HepG2 (cell line): ENCODE measurements around the gene BEND4. TPM values are rescaled to one million over a fixed set of nuclear protein-coding genes. Genes with fewer than 3 reads are reported as not detected.

Source experiments
- ATAC-seq: fragments of 200-7000 bp; cut with Tn5 transposase; 3 replicates; pipeline ENCODE4 v1.9.1; 2020; ENCODE audit warnings: mild to moderate bottlenecking, moderate library complexity
- BruUV-seq: library from RNA; stranded (reverse); fragments of 400-500 nt; replicated peaks from 2 replicates; lab custom pipeline; 2021; lab: Mats Ljungman, UMichigan
- CTCF ChIA-PET: fragments of 300-600 bp; formaldehyde crosslinking; extraction: SDS; loops from one replicate; lab custom pipeline; 2021; ENCODE audit warnings: low total read pairs, inconsistent platforms, low intra/inter-chr PET ratio; lab: Yijun Ruan, JAX
- POLR2A ChIA-PET: fragments of 350-600 bp; sonication (Branson Sonifier 250); formaldehyde crosslinking; loops from one replicate; lab custom pipeline; 2020; ENCODE audit warnings: antibody characterized with exemption, inconsistent platforms; lab: Yijun Ruan, JAX
- DNase-seq: peaks from one replicate; pipeline ENCODE4 v3.0.0-alpha.2; 2015; ENCODE audit warnings: low spot score
- FAIRE-seq: peaks from 3 replicates; lab custom pipeline; 2011; peaks lifted over from hg19 to GRCh38; lab: Jason Lieb, UNC
- H2AFZ ChIP-seq: one replicate; pipeline ENCODE4 v1.6.1; 2011; ENCODE audit warnings: low read length, inconsistent platforms
- H3K27ac ChIP-seq: fragments of 300-600 bp; 3 replicates; pipeline ENCODE4 v1.8.0; 2011; ENCODE audit warnings: mixed run types, mild to moderate bottlenecking, mixed read lengths, low read length, inconsistent platforms; ENCODE audit not compliant: insufficient read depth; ENCODE audit errors: extremely low read length
- H3K27me3 ChIP-seq, 2 experiments: fragments of 200-600 bp in 1 of 2; 2 replicates in 1 of 2; 3 replicates in 1 of 2; pipeline versions ENCODE4 v1.6.0 to v1.8.0; 2011; ENCODE audit warnings: low read length in 2 of 2, mild to moderate bottlenecking in 2 of 2, moderate library complexity in 2 of 2, inconsistent platforms in 1 of 2; ENCODE audit not compliant: insufficient read depth in 2 of 2, control insufficient read depth in 1 of 2
- H3K36me3 ChIP-seq, 2 experiments: fragments of 200-600 bp in 1 of 2; replicated peaks in 1 of 2; 2 replicates in 1 of 2; 3 replicates in 1 of 2; pipeline versions ENCODE4 v1.5.1 to v1.8.0; 2011; ENCODE audit warnings: low read length in 2 of 2, inconsistent platforms in 1 of 2; ENCODE audit not compliant: insufficient read depth in 2 of 2, control insufficient read depth in 1 of 2
- H3K4me1 ChIP-seq: 2 replicates; pipeline ENCODE4 v1.5.1; 2012; ENCODE audit warnings: low read length, inconsistent platforms; ENCODE audit not compliant: insufficient read depth
- H3K4me2 ChIP-seq: 2 replicates; pipeline ENCODE4 v1.6.0; 2011; ENCODE audit warnings: low read depth, low read length, inconsistent platforms
- H3K4me3 ChIP-seq, 3 experiments: fragments of 200-600 bp in 1 of 3; sonication (generic), shearing (Covaris generic) in 1 of 3; replicated peaks in 1 of 3; 2 replicates each; pipeline ENCODE4 v1.5.1; 2011 to 2016; ENCODE audit warnings: low read length in 3 of 3, inconsistent platforms in 2 of 3, low read depth in 2 of 3, mild to moderate bottlenecking in 2 of 3, control low read depth in 1 of 3, mixed read lengths in 1 of 3; ENCODE audit not compliant: insufficient read depth in 1 of 3
- H3K79me2 ChIP-seq: one replicate; pipeline ENCODE4 v1.6.1; 2011; ENCODE audit warnings: low read length, inconsistent platforms; ENCODE audit not compliant: insufficient read depth
- H3K9ac ChIP-seq: 2 replicates; pipeline ENCODE4 v1.6.0; 2011; ENCODE audit warnings: mild to moderate bottlenecking, low read depth, low read length, inconsistent platforms; ENCODE audit not compliant: insufficient read depth
- H3K9me3 ChIP-seq: 2 replicates; pipeline ENCODE4 v1.5.1; 2012; ENCODE audit warnings: mild to moderate bottlenecking, low read length
- H4K20me1 ChIP-seq: 2 replicates; pipeline ENCODE4 v1.6.0; 2011; ENCODE audit warnings: inconsistent platforms, mild to moderate bottlenecking, low read length, moderate library complexity; ENCODE audit not compliant: insufficient read depth
- ATF4 ChIP-seq, 2 experiments: fragments of 450-650 bp in 1 of 2; sonication (generic) in 1 of 2; formaldehyde crosslinking; IDR thresholded peaks; 2 replicates each; pipeline versions ENCODE4 v1.5.0 to v1.8.0; 2020 to 2022; ENCODE audit warnings: mild to moderate bottlenecking in 1 of 2, missing genetic modification reagents in 1 of 2
- BCL6 ChIP-seq: IDR thresholded peaks from 2 replicates; pipeline ENCODE4 v1.6.1; 2016; ENCODE audit warnings: missing genetic modification reagents, missing compliant biosample characterization
- CSRNP1 ChIP-seq: sonication (generic); formaldehyde crosslinking; IDR thresholded peaks from 2 replicates; pipeline ENCODE4 v1.8.1; 2023; ENCODE audit warnings: mild to moderate bottlenecking, missing genetic modification reagents
- DNMT3B ChIP-seq: conservative IDR thresholded peaks from 2 replicates; pipeline ENCODE4 v1.6.1; 2016; ENCODE audit warnings: missing biosample characterization, control low read depth
- ELK4 ChIP-seq: sonication (generic); formaldehyde crosslinking; IDR thresholded peaks from 2 replicates; pipeline ENCODE4 v1.9.0; 2021; ENCODE audit warnings: missing genetic modification reagents, borderline replicate concordance
- ERF ChIP-seq: IDR thresholded peaks from 2 replicates; pipeline ENCODE4 v1.6.1; 2018; ENCODE audit warnings: missing biosample characterization, missing genetic modification reagents
- GMEB1 ChIP-seq: sonication (generic); formaldehyde crosslinking; IDR thresholded peaks from 2 replicates; pipeline ENCODE4 v1.5.1; 2020; ENCODE audit warnings: missing genetic modification reagents, mild to moderate bottlenecking, borderline replicate concordance
- KLF15 ChIP-seq: sonication (generic); formaldehyde crosslinking; IDR thresholded peaks from 2 replicates; pipeline ENCODE4 v1.8.1; 2023; ENCODE audit warnings: borderline replicate concordance, mild to moderate bottlenecking, inconsistent platforms, missing genetic modification reagents, mixed read lengths
- MXD4 ChIP-seq: IDR thresholded peaks from 2 replicates; pipeline ENCODE4 v1.6.1; 2016; ENCODE audit warnings: mild to moderate bottlenecking, missing biosample characterization, missing genetic modification reagents
- NR0B2 ChIP-seq: sonication (generic); formaldehyde crosslinking; IDR thresholded peaks from 2 replicates; pipeline ENCODE4 v1.4.0; 2020; ENCODE audit warnings: mild to moderate bottlenecking, missing genetic modification reagents
- POLR2G ChIP-seq: fragments of 200-400 bp; formaldehyde crosslinking; IDR thresholded peaks from 2 replicates; pipeline ENCODE4 v1.6.1; 2018; ENCODE audit warnings: mild to moderate bottlenecking, low read depth, low read length, moderate library complexity
- SATB2 ChIP-seq: sonication (generic); formaldehyde crosslinking; IDR thresholded peaks from 2 replicates; pipeline ENCODE4 v1.5.0; 2020; ENCODE audit warnings: missing genetic modification reagents
- ZNF501 ChIP-seq: sonication (generic); formaldehyde crosslinking; IDR thresholded peaks from 2 replicates; pipeline ENCODE4 v1.5.1; 2020; ENCODE audit warnings: mild to moderate bottlenecking, moderate library complexity, missing genetic modification reagents
- ZNF678 ChIP-seq: sonication (generic); formaldehyde crosslinking; IDR thresholded peaks from 2 replicates; pipeline ENCODE4 v1.4.0; 2020; ENCODE audit warnings: mild to moderate bottlenecking, missing genetic modification reagents
- ZSCAN25 ChIP-seq: sonication (generic); formaldehyde crosslinking; IDR thresholded peaks from 2 replicates; pipeline ENCODE4 v1.8.0; 2022; ENCODE audit warnings: mild to moderate bottlenecking, missing genetic modification reagents
- WGBS: methylation state at CpG from one replicate; pipeline ENCODE4 v1.1.6; 2017; ENCODE audit warnings: low lambda C conversion rate; 5-methylcytosine and 5-hydroxymethylcytosine counted together
- in situ Hi-C: cut with HindIII; loops from 2 replicates; pipeline ENCODE4 v1.10.0; 2017; ENCODE audit warnings: low pct_unique_long_range_greater_than_20kb; ENCODE audit not compliant: extremely low pct_ligation_motif_present
- intact Hi-C: fragments of 100-400 bp; cut with micrococcal nuclease; formaldehyde crosslinking; loops from one replicate; pipeline ENCODE4 v1.10.0; 2022; ENCODE audit not compliant: unreplicated experiment
- polyA plus RNA-seq, 8 experiments: library from polyadenylated mRNA; depleted of rRNA in 3 of 8; stranded (reverse) in 7 of 8; unstranded in 1 of 8; fragments of >200 nt; fragmentation: Illumina TruSeq in 4 of 8; extraction: Trizol in 4 of 8; gene quantifications; 2 replicates each; pipeline versions ENCODE4 v1.2.1 to v1.2.3, GENCODE V29; 2011 to 2016; ENCODE audit warnings: low read depth in 4 of 8, missing spikeins in 1 of 8, mixed read lengths in 1 of 8; ENCODE audit not compliant: insufficient read depth in 1 of 8
- total RNA-seq, 5 experiments: library from RNA; depleted of rRNA; stranded (reverse); fragments of >200 nt; fragmentation: Illumina TruSeq; extraction: Trizol; gene quantifications; 2 replicates each; pipeline ENCODE4 v1.2.3, GENCODE V29; 2016; ENCODE audit warnings: low read depth in 1 of 5

The BEND4 gene
- total and polyA plus RNA-seq, 2 of the 13 experiments (the other 11 are each of a cell fraction or from before 2014, with no cell fraction given), result not detected

- TF ChIP-seq ZSCAN25 (CRISPR knock-in tag) (no peak), NR0B2 (no peak), ERF (CRISPR knock-in tag) (no peak), MXD4 (CRISPR knock-in tag) (no peak)
These were observed 19.4 kb downstream of the BEND4 start (continued) for GRCh38 chr4:42133006-42133405.

GRCh38 chr4:42132099-42132498, 20.4 kb downstream of the BEND4 start:
- H3K4me1 ChIP-seq, result no peaks in the 10 kb centered on the region
- in situ Hi-C loops, result no loop called here
- no TSS peak for BruUV-seq
- no peaks in the 10 kb centered on the region for H3K79me2 ChIP-seq
- DNase-seq (no peak), FAIRE-seq (no peak), ATAC-seq (no peak)
- H4K20me1 ChIP-seq, result no peaks in the 10 kb centered on the region
- H3K4me3 ChIP-seq, result no peak overlapping the region
- ChIA-PET CTCF (no interaction called here), POLR2A (no interaction called here)
- H3K27ac ChIP-seq, result no peak overlapping the region
- H3K9ac ChIP-seq, result no peak overlapping the region
- H2AFZ ChIP-seq, result no peak overlapping the region
- no peak overlapping the region for H3K4me2 ChIP-seq
- H3K9me3 ChIP-seq, result no peaks in the 10 kb centered on the region
- H3K27me3 ChIP-seq, result peaks cover 0 to 8% of the 10 kb centered on the region in 2 experiments; a peak in 1 of 5 replicates
- 27% methylated on average over 5 of the region's 7 CpGs for WGBS
- intact Hi-C loops, result no loop called here
- no peak for TF ChIP-seq DNMT3B (CRISPR knock-in tag)
- no peak for TF ChIP-seq KLF15 (CRISPR knock-in tag)
- no peak for TF ChIP-seq SATB2 (CRISPR knock-in tag)
- TF ChIP-seq CSRNP1, result no peak
- no peak for TF ChIP-seq POLR2G
- no peak for TF ChIP-seq ATF4 (CRISPR knock-in tag; IDR thresholded peaks at IDR 0.05)
- no peak for TF ChIP-seq ZNF501 (CRISPR knock-in tag)
- TF ChIP-seq ZNF678 (CRISPR knock-in tag), result no peak
- no peak for TF ChIP-seq GMEB1 (CRISPR knock-in tag)
- no peak for TF ChIP-seq ELK4 (CRISPR knock-in tag)
- TF ChIP-seq BCL6 (CRISPR knock-in tag), result no peak
- no peaks in the 10 kb centered on the region for H3K36me3 ChIP-seq
